K562 (cell line): ENCODE data around the gene COL6A1. TPM values are rescaled to one million over a fixed set of nuclear protein-coding genes. Genes with fewer than 3 reads are reported as not detected.

ENCODE experiments used
- ATAC-seq: fragments of 200-7000 bp; cut with Tn5 transposase; 3 replicates; pipeline ENCODE4 v1.9.1; 2020; ENCODE audit warnings: moderate library complexity
- BruUV-seq: library from RNA; stranded (reverse); fragments of 400-500 nt; replicated peaks from 2 replicates; lab custom pipeline; 2021; lab: Mats Ljungman, UMichigan
- CTCF ChIA-PET: fragments of 300-600 bp; formaldehyde crosslinking; extraction: SDS; loops from one replicate; lab custom pipeline; 2021; ENCODE audit warnings: low intra/inter-chr PET ratio; lab: Yijun Ruan, JAX
- POLR2A ChIA-PET: fragments of 300-600, 350-650 bp; sonication (Branson Sonifier 250); formaldehyde crosslinking; extraction: SDS; loops from one replicate; lab custom pipeline; 2021; ENCODE audit warnings: antibody characterized with exemption, inconsistent platforms; lab: Yijun Ruan, JAX
- DNase-seq, 4 experiments: peaks; one replicate each; pipeline versions ENCODE4 v3.0.0 to v3.0.0-alpha.2; 2011 to 2018; ENCODE audit warnings: low spot score in 3 of 4, mixed read lengths in 3 of 4; ENCODE audit errors: extremely low read depth in 1 of 4
- FAIRE-seq: peaks from 2 replicates; lab custom pipeline; 2011; peaks lifted over from hg19 to GRCh38; lab: Jason Lieb, UNC
- H2AFZ ChIP-seq: 2 replicates; pipeline ENCODE4 v1.6.0; 2011; ENCODE audit warnings: low read depth, low read length, control low read depth, inconsistent platforms
- H3K27ac ChIP-seq: fragments of 200-600 bp; 3 replicates; pipeline ENCODE4 v1.8.0; 2011; ENCODE audit warnings: low read depth, mild to moderate bottlenecking, control low read depth, inconsistent platforms, low read length, moderate library complexity, mixed read lengths; ENCODE audit errors: extremely low read depth
- H3K27me3 ChIP-seq, 2 experiments: fragments of 300-600 bp in 1 of 2; 2 replicates in 1 of 2; 3 replicates in 1 of 2; pipeline versions ENCODE4 v1.6.0 to v1.8.0; 2011; ENCODE audit warnings: inconsistent platforms in 2 of 2, low read length in 2 of 2, mild to moderate bottlenecking in 1 of 2, mixed read lengths in 1 of 2, moderate library complexity in 1 of 2; ENCODE audit not compliant: control insufficient read depth in 2 of 2, insufficient read depth in 2 of 2
- H3K36me3 ChIP-seq: fragments of 300-600 bp; 3 replicates; pipeline ENCODE4 v1.8.0; 2011; ENCODE audit warnings: mild to moderate bottlenecking, low read length, inconsistent platforms; ENCODE audit not compliant: control insufficient read depth, insufficient read depth
- H3K4me1 ChIP-seq, 2 experiments: fragments of 200-600 bp in 1 of 2; replicated peaks in 1 of 2; 2 replicates in 1 of 2; 3 replicates in 1 of 2; pipeline versions ENCODE4 v1.5.1 to v1.8.0; 2011; ENCODE audit warnings: inconsistent platforms in 2 of 2, low read length in 2 of 2, mild to moderate bottlenecking in 1 of 2, mixed read lengths in 1 of 2, moderate library complexity in 1 of 2; ENCODE audit not compliant: control insufficient read depth in 2 of 2, insufficient read depth in 2 of 2
- H3K4me2 ChIP-seq: 2 replicates; pipeline ENCODE4 v1.6.1; 2011; ENCODE audit warnings: low read length, control low read depth, inconsistent platforms, mixed read lengths; ENCODE audit not compliant: insufficient read depth
- H3K4me3 ChIP-seq: fragments of 200-600 bp; sonication (generic), shearing (Covaris generic); 2 replicates; pipeline ENCODE4 v1.5.1; 2016; ENCODE audit warnings: control low read depth, inconsistent platforms
- H3K79me2 ChIP-seq: fragments of 200-600 bp; 3 replicates; pipeline ENCODE4 v1.8.0; 2011; ENCODE audit warnings: low read length, inconsistent platforms; ENCODE audit not compliant: control insufficient read depth, insufficient read depth
- H3K9ac ChIP-seq, 2 experiments: 2 replicates each; pipeline versions ENCODE4 v1.6.0 to v1.6.1; 2011; ENCODE audit warnings: low read depth in 2 of 2, low read length in 2 of 2, control low read depth in 1 of 2, inconsistent platforms in 1 of 2, mild to moderate bottlenecking in 1 of 2, mixed read lengths in 1 of 2; ENCODE audit not compliant: insufficient read depth in 1 of 2
- H3K9me1 ChIP-seq: one replicate; pipeline ENCODE4 v1.6.0; 2011; ENCODE audit warnings: inconsistent platforms, mild to moderate bottlenecking, low read length, moderate library complexity; ENCODE audit not compliant: control insufficient read depth, insufficient read depth
- H3K9me3 ChIP-seq: replicated peaks from 2 replicates; pipeline ENCODE4 v1.5.1; 2011; ENCODE audit warnings: low read depth, low read length, inconsistent platforms; ENCODE audit not compliant: control insufficient read depth, insufficient read depth
- H4K20me1 ChIP-seq: replicated peaks from 2 replicates; pipeline ENCODE4 v1.6.1; 2011; ENCODE audit warnings: low read length, inconsistent platforms, mixed read lengths; ENCODE audit not compliant: control insufficient read depth, insufficient read depth
- BHLHE40 ChIP-seq: IDR thresholded peaks from 2 replicates; pipeline ENCODE4 v1.6.1; 2011; ENCODE audit warnings: low read length, improper control_type of control experiment
- CBX5 ChIP-seq: IDR thresholded peaks from 2 replicates; pipeline ENCODE4 v1.6.1; 2014; ENCODE audit warnings: low read depth, borderline replicate concordance
- E2F3 ChIP-seq: fragments of 250-450 bp; sonication (Bioruptor Pico); IDR thresholded peaks from 2 replicates; pipeline ENCODE4 v1.4.0; 2020; ENCODE audit warnings: mild to moderate bottlenecking
- ESRRA ChIP-seq: fragments of 450-650 bp; IDR thresholded peaks from 2 replicates; pipeline ENCODE4 v1.6.1; 2014; ENCODE audit warnings: low read depth, mild to moderate bottlenecking, moderate library complexity, borderline replicate concordance
- ETV6 ChIP-seq, 3 experiments: fragments of 150-350 bp in 1 of 3; sonication (generic) in 1 of 3; formaldehyde crosslinking in 1 of 3; IDR thresholded peaks; 2 replicates each; pipeline versions ENCODE4 v1.6.1 to v1.8.0; 2014 to 2022; ENCODE audit warnings: borderline replicate concordance in 2 of 3, low read depth in 2 of 3, antibody characterized with exemption in 1 of 3, low read length in 1 of 3, mild to moderate bottlenecking in 1 of 3, missing genetic modification reagents in 1 of 3
- KLF16 ChIP-seq: IDR thresholded peaks from 2 replicates; pipeline ENCODE4 v1.6.1; 2016; ENCODE audit warnings: antibody characterized with exemption
- KLF6 ChIP-seq: fragments of 250-450 bp; sonication (Bioruptor Pico); IDR thresholded peaks from 2 replicates; pipeline ENCODE4 v1.4.0; 2020; ENCODE audit warnings: mild to moderate bottlenecking, moderate library complexity, borderline replicate concordance
- PRMT5 ChIP-seq: sonication (generic); formaldehyde crosslinking; IDR thresholded peaks from 2 replicates; pipeline ENCODE4 v1.5.0; 2020; ENCODE audit warnings: missing genetic modification reagents
- U2AF2 ChIP-seq: fragments of 200-400 bp; formaldehyde crosslinking; optimal IDR thresholded peaks from 2 replicates; pipeline ENCODE3; 2017; ENCODE audit warnings: low read depth, mild to moderate bottlenecking, low read length
- ZC3H4 ChIP-seq: sonication (generic); formaldehyde crosslinking; IDR thresholded peaks from 2 replicates; pipeline ENCODE4 v1.9.0; 2021; ENCODE audit warnings: missing genetic modification reagents, borderline replicate concordance
- ZNF695 ChIP-seq: fragments of 450-650 bp; formaldehyde crosslinking; IDR thresholded peaks from 2 replicates; pipeline ENCODE4 v1.4.0; 2020; ENCODE audit warnings: mild to moderate bottlenecking, moderate library complexity
- ZSCAN32 ChIP-seq: fragments of 450-650 bp; formaldehyde crosslinking; IDR thresholded peaks from 2 replicates; pipeline ENCODE4 v1.4.0; 2020; ENCODE audit warnings: mild to moderate bottlenecking, moderate library complexity
- WGBS: fragments of 100-300 bp; shearing (Covaris generic); methylation state at CpG from one replicate; pipeline ENCODE4 v1.1.6; 2016; ENCODE audit warnings: low coverage, mixed read lengths; ENCODE audit not compliant: insufficient coverage; ENCODE audit errors: missing lambda C conversion rate; 5-methylcytosine and 5-hydroxymethylcytosine counted together
- in situ Hi-C: fragments of 300-500 bp; cut with MboI; formaldehyde crosslinking; loops from 4 replicates; pipeline ENCODE4 v1.15.0; 2018; ENCODE audit warnings: inconsistent platforms, mixed read lengths
- intact Hi-C: fragments of 100-400 bp; cut with micrococcal nuclease; formaldehyde crosslinking; loops from 2 replicates; pipeline ENCODE4 v1.14.2; 2022
- polyA plus RNA-seq, 8 experiments: library from polyadenylated mRNA; depleted of rRNA in 4 of 8; stranded (reverse) in 5 of 8; unstranded in 3 of 8; fragments of >200 nt; fragmentation: Nextera tagmentation in 2 of 8; fragmentation: Illumina TruSeq in 1 of 8; extraction: Ambion mirVana in 2 of 8; extraction: Trizol in 1 of 8; gene quantifications; 2 replicates each; pipeline versions ENCODE4 v1.2.1 to v1.2.3, GENCODE V29; 2011 to 2014; ENCODE audit warnings: inconsistent platforms in 1 of 8, missing spikeins in 1 of 8
- total RNA-seq, 7 experiments: library from RNA; depleted of rRNA in 6 of 7; stranded (reverse); fragments of >200 nt in 6 of 7; fragmentation: Illumina TruSeq in 2 of 7; extraction: Trizol in 2 of 7; gene quantifications; 2 replicates each; pipeline versions ENCODE4 v1.2.1 to v1.2.3, GENCODE V29; 2011 to 2021; ENCODE audit warnings: low replicate concordance in 1 of 7
- TF ChIP-seq, protein P1 (sequence below): fragments of 250-450 bp; sonication (Bioruptor Pico); IDR thresholded peaks from 2 replicates; pipeline ENCODE4 v1.5.0; 2021
- TF ChIP-seq, protein P2 (sequence below), 3 experiments: fragments of 200-800 bp in 1 of 3; sonication (Bioruptor generic) in 1 of 3; sonication (generic) in 1 of 3; formaldehyde crosslinking in 1 of 3; IDR thresholded peaks; 2 replicates each; pipeline versions ENCODE4 v1.6.1 to v1.8.0; 2016 to 2022; ENCODE audit warnings: mild to moderate bottlenecking in 2 of 3, missing compliant biosample characterization in 2 of 3, missing genetic modification characterization in 2 of 3, missing genetic modification reagents in 1 of 3
- TF ChIP-seq, protein P3 (sequence below): fragments of 450-650 bp; formaldehyde crosslinking; IDR thresholded peaks from 2 replicates; pipeline ENCODE4 v1.4.0; 2022; ENCODE audit warnings: mild to moderate bottlenecking, moderate library complexity

Gene COL6A1
- total and polyA plus RNA-seq, 9 of the 15 experiments (the other 6 are each of a cell fraction or from before 2014, with no cell fraction given) = 0.07 to 1.3 (median 0.14) TPM; not detected in 3

DNA sequence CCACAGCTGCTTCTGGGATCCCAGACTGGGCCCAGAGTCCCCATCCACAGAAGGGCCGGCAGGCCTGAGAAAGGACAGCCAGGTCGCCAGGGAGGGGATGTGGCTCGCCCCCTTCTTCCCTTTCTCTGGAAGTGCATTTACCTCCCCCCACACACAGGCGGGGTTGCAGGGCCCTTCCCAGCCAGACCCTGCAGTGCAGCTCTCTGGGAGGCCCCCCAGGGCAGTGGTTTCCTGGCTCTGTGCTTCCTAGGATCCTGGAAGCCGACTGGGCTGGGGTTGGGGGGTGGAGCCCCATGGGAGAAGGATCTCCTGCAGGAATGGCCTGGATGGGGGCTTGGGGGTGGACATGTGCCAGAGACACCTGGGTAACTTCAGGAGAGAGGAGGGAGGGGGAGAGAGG, 4.2 kb upstream of the COL6A1 start:
- peaks cover 26 to 46% of the 10 kb centered on the region in 2 experiments for H3K27me3 ChIP-seq

More for the DNA sequence above, 4.2 kb upstream of the COL6A1 start:
- Histone ChIP-seq H4K20me1 (no peaks in the 10 kb centered on the region), H3K4me2 (no peak overlapping the region), H3K79me2 (no peaks in the 10 kb centered on the region), H3K4me3 (no peak overlapping the region), H3K36me3 (no peaks in the 10 kb centered on the region), H3K9me1 (no peaks in the 10 kb centered on the region), H2AFZ (no peak overlapping the region), H3K4me1 (peaks cover 6 to 51% of the 10 kb centered on the region in 2 experiments), H3K27ac (no peak overlapping the region), H3K9me3 (no peaks in the 10 kb centered on the region), H3K9ac (no peak overlapping the region)
- no TSS peak for BruUV-seq
- FAIRE-seq = no peak
- no peak for ATAC-seq
- ChIA-PET CTCF (no interaction called here), POLR2A (no interaction called here)
- in situ Hi-C loops = no loop called here
- WGBS = 0% methylated on average over 5 of the region's 5 CpGs
- intact Hi-C loops = loop anchor here (10.0 kb wide), 1 partner anchor 67 kb away; no protein-coding TSS in a partner anchor
- no peak for DNase-seq
- TF ChIP-seq PRMT5 (CRISPR knock-in tag) (no peak), E2F3 (CRISPR knock-in tag) (no peak), ZC3H4 (CRISPR knock-in tag) (no peak), ESRRA (no peak), ZNF695 (no peak), U2AF2 (no peak), BHLHE40 (no peak), ZSCAN32 (CRISPR knock-in tag) (no peak), KLF6 (no peak), ETV6 (IDR thresholded peaks at IDR 0.05; ENCODE audit: borderline replicate concordance in 1 of 2, low read depth in 2 of 2, low read length in 1 of 2) (no peak), ETV6 (CRISPR knock-in tag; IDR thresholded peaks at IDR 0.05; ENCODE audit: borderline replicate concordance) (no peak), KLF16 (no peak), CBX5 (no peak)
- TF ChIP-seq, protein P1, sequence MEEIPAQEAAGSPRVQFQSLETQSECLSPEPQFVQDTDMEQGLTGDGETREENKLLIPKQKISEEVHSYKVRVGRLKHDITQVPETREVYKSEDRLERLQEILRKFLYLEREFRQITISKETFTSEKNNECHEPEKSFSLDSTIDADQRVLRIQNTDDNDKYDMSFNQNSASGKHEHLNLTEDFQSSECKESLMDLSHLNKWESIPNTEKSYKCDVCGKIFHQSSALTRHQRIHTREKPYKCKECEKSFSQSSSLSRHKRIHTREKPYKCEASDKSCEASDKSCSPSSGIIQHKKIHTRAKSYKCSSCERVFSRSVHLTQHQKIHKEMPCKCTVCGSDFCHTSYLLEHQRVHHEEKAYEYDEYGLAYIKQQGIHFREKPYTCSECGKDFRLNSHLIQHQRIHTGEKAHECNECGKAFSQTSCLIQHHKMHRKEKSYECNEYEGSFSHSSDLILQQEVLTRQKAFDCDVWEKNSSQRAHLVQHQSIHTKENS (CRISPR knock-in tag) = no peak
- TF ChIP-seq, protein P2, sequence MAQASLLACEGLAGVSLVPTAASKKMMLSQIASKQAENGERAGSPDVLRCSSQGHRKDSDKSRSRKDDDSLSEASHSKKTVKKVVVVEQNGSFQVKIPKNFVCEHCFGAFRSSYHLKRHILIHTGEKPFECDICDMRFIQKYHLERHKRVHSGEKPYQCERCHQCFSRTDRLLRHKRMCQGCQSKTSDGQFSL (CRISPR knock-in tag; IDR thresholded peaks at IDR 0.05) = no peak
- TF ChIP-seq, protein P2 (tag; IDR thresholded peaks at IDR 0.05) = no peak
- TF ChIP-seq, protein P3, sequence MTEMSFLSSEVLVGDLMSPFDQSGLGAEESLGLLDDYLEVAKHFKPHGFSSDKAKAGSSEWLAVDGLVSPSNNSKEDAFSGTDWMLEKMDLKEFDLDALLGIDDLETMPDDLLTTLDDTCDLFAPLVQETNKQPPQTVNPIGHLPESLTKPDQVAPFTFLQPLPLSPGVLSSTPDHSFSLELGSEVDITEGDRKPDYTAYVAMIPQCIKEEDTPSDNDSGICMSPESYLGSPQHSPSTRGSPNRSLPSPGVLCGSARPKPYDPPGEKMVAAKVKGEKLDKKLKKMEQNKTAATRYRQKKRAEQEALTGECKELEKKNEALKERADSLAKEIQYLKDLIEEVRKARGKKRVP = no peak
